NCI-H187 treated with DMSO at 0.1 percent for 48 hours (cell line): Measurements from ENCODE around the gene COG8.

Source experiments
- DNase-seq: peaks from one replicate; lab custom pipeline; 2025; lab: John Stamatoyannopoulos, UW

Gene COG8

DNA sequence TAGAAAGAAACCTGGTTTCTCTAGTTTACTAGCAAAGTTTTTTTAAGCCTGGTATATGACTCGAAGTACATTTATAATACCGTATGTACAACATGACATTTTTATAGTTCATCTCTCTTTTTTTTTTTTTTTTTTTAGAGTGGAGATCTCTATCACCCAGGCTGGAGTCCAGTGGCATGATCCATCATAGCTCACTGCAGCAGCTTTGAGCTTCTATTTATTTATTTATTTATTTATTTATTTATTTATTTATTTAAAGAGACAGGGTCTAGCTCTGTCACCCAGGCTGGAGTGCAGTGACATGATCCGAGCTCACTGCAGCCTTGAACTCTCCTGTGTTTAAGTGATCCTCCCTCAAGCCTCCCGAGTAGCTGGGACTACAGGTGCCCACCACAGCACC lies 54.1 kb downstream of the COG8 start:
- DNase-seq = no peak

DNA sequence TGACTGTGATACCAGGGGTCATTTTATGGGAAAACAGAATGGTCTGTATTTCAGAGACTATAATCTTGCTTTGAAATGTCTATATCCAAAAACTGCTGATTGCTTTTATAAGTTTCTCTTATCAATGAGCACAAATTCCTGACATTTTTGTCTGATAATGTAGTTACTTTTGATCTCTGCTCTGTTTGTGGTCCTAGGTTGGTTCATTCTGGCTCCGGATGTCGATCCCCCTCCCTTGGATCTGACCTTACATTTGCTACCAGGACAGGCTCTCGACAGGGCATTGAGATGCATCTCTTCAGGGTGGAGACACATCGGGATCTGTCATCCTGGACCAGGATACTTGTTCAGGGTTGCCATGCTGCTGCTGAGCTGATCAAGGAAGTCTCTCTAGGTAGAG lies 55.5 kb downstream of the COG8 start:
- DNase-seq = no peak

DNA sequence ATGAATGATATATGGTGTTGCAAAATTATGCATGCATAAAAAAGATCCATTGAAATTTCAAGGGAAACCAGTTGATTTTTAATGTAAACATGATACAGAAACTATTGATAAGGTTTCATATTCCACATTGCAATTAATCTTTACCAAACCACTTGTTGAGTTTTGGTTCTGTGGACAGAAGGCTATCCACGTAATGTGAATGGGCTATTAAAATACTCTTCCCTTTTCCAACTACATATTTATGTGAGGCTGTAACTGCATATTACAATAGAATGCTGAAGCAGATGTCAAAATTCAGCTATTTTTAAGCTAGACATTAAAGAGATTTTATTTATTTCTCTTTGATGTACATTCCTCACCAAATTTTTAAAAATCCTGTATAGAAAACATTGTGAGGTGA lies 62.0 kb downstream of the COG8 start:
- no peak for DNase-seq
